ENCODE results near the gene FGD2. TPM values are rescaled to one million over a fixed set of nuclear protein-coding genes. Genes with fewer than 3 reads are reported as not detected.

Gene FGD2
- total RNA-seq, 4 donors from 2014 or later: 2.5 to 292 (median 34.9) TPM

GRCh38 chr6:37004044-37004980, 1.1 kb upstream of the FGD2 start:
- Histone ChIP-seq H3K4me3 (no peak overlapping the region), H3K9me3 (no peaks in the 10 kb centered on the region), H3K36me3 (no peaks in the 10 kb centered on the region), H3K27me3 (no peaks in the 10 kb centered on the region), H3K4me1 (no peaks in the 10 kb centered on the region), H3K27ac (peak overlapping the region in 2 of 4 donors; percentile 48 to 85)
- DNase-seq: peak in 2 of 3 donors; percentile 73 to 79
- TF ChIP-seq CTCF (IDR thresholded peaks at IDR 0.05): no peak
- no peak for TF ChIP-seq POLR2A (IDR thresholded peaks at IDR 0.05)

- no peak for TF ChIP-seq CTCF (IDR thresholded peaks at IDR 0.05)
- no peak for TF ChIP-seq POLR2A (IDR thresholded peaks at IDR 0.05)
- H3K27me3 ChIP-seq: no peaks in the 10 kb centered on the region
- peak overlapping the region; percentile 37 to 49 (median 42) for H3K4me3 ChIP-seq
- no peaks in the 10 kb centered on the region for H3K9me3 ChIP-seq
- H3K36me3 ChIP-seq: no peaks in the 10 kb centered on the region
- no peaks in the 10 kb centered on the region for H3K4me1 ChIP-seq
- no peak for DNase-seq
- peak overlapping the region; percentile 30 to 85 (median 51) for H3K27ac ChIP-seq
Measured at GRCh38 chr6:37005827-37006567, 542 bp downstream of the FGD2 start.

- Histone ChIP-seq H3K4me1 (no peaks in the 10 kb centered on the region), H3K4me3 (peak overlapping the region; percentile 37 to 49 (median 42)), H3K36me3 (no peaks in the 10 kb centered on the region), H3K9me3 (no peaks in the 10 kb centered on the region), H3K27ac (peak overlapping the region in 3 of 4 donors; percentile 48 to 85 (median 54)), H3K27me3 (no peaks in the 10 kb centered on the region)
- TF ChIP-seq CTCF (IDR thresholded peaks at IDR 0.05): no peak
- DNase-seq: no peak
Measured at GRCh38 chr6:37006793-37007339, 1.4 kb downstream of the FGD2 start.

GRCh38 chr6:37007340-37008043, 2.0 kb downstream of the FGD2 start:
- Histone ChIP-seq H3K36me3 (no peaks in the 10 kb centered on the region), H3K27ac (peak overlapping the region in 3 of 4 donors; percentile 48 to 85 (median 54)), H3K4me1 (no peaks in the 10 kb centered on the region), H3K27me3 (no peaks in the 10 kb centered on the region), H3K9me3 (no peaks in the 10 kb centered on the region), H3K4me3 (peak overlapping the region; percentile 37 to 49 (median 42))
- TF ChIP-seq CTCF (IDR thresholded peaks at IDR 0.05) (no peak), POLR2A (IDR thresholded peaks at IDR 0.05) (no peak)
- peak in 2 of 3 donors; percentile 66 to 69 for DNase-seq
